GM18505 (cell line): Measurements from ENCODE around the gene UBR4.

Experiments used
- ATAC-seq: cut with Tn5 transposase; IDR thresholded peaks from one replicate; pipeline ENCODE4 v1.9.1; 2021; ENCODE audit not compliant: unreplicated experiment
- POLR2A ChIP-seq: IDR thresholded peaks from 4 replicates; pipeline ENCODE4 v1.6.1; 2011; ENCODE audit warnings: borderline replicate concordance; ENCODE audit not compliant: insufficient read depth, insufficient read length; ENCODE audit errors: extremely low read depth

The UBR4 gene

DNA sequence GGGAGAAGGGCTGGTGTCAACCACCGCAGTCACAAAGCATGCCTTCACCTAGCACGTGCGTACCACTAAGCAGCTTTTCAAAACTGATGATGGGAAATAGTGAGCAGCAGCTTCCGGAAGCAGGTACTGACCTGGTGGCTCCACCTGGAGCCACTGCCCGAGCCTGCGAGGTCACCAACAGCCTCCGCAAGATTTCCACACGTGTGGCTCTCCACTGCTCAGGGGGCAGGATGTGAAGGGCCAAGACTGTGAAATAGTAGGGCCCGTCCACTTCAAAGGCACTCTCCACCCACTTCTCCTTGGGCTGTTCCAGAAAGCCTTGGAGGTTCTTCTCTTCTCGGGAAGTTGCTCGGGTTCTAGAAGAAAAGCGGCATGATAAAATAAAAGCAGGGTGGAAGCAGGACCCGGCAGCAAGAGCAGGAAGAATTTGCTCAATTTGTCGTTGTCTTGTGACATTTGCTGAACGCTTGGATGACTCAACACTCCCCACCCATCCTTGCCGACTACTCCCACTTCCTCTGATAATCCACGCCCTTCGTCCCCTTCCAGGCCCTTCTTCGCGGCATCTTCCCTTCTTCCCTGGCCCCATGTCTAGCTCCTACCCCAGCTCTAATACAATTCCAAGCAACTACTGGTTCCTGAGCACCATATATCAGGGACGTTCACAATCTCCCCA is 128.7 kb downstream of the UBR4 start:
- ATAC-seq: no peak
- no peak for TF ChIP-seq POLR2A

DNA sequence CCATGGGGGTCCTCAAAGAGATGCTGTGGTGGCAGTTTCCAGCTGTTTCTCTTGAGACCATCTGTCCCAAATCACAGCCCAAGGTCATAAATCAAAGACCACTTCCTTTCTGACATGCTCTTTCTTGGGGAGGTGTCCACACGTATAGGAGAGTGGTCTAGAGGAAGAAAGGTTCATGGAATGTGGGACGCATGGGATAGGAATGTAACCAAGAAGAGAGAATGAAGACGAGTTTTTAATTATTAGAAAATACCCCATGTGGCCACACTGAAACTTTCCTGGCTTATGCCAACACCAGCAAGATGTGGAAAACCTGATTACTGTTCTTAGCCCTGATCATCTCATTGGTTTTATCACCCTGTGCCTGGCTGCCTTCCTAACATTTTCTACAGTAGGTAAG is 129.3 kb downstream of the UBR4 start:
- ATAC-seq: no peak
- TF ChIP-seq POLR2A: no peak

DNA sequence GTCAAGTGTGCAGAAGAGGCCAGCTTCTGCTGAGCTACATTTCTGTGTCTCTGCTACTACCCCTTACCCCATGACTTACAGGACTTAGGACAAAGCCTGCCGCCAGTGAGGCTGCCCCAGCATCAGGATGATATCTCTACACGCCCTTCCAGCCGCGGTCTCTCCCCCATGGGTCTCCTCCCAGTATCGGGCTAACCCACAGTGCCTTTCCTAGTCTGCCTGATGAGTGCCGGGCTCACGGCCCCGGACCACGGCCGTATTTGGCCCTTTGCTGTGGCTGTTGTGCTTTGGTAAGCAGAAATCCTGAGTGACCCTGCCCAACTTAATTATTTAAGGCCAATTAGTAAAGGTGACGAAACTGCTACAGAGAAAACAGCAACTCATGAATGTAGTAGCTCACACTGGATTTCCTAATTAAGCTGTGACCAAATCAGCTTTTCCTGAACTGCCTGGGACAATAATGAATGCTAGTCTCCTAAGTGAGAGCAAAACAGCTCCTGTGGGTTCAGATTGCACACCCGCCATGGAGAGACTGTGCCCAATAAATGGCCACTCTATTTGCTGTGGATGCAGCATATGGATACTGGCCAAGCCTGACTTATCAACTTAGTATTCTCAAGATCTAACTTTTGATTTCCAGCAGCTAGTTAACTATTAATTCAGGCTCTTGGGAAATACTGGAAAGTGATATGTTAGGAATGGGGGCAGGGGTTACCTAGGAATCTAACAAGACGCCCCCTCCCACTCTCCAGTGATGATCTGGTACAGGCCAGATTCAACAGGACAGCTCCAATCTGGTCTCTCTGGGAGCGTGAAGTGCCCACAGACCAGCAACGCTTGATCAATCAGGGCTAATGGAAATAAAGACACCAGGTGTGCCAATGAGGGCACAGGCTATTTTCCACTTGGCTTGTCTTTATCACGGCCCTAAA is 130.3 kb downstream of the UBR4 start:
- TF ChIP-seq POLR2A: no peak
- ATAC-seq: no peak

DNA sequence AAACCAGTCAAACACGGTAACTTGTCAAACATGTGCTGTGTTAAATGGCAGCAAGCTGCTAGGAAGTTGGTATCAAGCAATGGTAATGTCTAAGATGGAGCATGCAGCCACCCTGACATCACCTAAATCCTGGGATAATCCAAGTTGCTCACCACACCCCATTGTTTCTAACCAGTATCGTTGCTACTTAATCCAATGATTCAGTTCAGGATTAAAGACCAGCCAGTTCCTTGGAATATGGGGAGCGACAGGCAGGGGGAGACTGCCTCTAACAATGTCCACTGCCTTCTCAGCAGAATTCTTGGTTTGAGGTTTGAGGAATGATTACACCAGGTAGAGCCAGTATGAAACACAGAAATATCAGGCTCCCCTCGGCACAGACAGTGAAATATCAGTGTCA is 131.5 kb downstream of the UBR4 start:
- ATAC-seq: no peak
- TF ChIP-seq POLR2A: no peak

DNA sequence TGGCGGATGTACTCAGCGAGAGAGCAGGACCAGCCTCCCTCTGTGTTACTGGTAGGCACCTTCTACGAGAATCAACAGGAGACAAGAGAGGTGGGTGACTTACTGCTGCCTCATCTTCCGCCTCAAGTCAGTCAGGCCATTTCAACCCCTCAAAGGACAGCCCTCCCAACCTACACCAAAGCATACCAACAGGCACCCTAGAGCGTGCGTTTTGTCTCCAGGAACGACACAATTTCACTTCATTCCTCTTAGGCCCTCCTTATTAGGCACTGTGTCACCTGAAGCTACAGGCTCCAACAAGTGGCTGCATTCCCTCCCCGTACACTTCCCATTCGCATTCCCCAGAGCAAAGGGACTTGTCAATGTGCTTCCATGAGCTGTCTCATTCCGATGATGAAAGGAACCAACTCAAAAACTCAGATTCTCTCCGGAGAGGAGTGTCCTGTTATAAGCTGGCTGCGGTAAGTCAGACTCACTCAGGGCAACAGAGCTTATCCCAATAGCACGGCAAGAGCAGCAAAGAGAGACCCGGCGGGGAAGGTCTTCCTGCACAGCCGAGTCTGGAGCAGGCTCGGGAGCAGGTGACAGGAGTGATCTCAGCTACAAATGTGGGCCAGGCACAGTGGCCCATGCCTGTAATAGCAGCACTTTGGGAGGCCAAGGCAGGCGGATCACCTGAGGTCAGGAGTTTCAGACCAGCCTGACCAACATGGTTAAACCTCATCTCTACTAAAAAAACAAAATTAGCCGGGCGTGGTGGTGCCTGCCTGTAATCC is 133.0 kb downstream of the UBR4 start:
- no peak for TF ChIP-seq POLR2A

DNA sequence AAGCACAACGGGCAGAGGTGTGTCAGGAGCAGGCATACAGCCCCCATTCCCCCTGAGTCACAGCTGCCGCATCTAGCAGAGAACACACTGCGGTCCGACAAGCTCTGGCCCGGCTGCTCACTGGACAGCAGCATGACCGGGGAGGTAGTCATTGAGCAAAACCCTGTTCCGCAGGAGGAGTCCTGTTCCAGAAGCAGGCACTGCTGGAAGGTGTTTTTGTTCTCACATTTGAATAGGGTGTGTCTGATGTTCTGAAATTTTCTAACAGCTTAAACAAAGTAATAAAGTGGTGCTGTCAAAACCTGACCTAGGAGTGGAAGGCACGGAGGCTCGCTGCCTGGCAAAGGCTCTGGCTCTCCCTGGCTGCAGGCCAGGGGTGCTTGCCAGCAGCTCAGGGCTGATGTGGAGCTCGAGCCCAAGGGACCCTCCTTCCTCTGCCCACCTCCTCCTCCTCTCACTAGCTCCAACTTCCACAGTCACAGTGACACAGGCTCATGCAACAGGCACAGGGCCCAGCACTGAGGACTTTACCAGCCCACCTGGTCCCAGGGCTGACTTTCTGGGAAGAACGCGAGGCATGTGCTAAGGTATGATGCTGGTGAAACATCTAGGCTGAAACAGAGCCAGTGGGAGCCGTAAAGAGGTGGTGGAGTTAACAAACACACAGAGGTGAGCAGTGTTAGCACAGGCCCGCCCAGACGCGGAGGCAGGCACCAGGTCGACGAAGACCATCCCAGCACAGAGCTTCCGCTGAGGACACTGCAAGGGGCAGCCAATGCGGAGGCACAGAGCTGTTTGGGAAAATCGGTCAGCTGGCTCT is 135.0 kb downstream of the UBR4 start:
- ATAC-seq: no peak
- TF ChIP-seq POLR2A: no peak

More for the DNA sequence above, 133.0 kb downstream of the UBR4 start:
- no peak for ATAC-seq

DNA sequence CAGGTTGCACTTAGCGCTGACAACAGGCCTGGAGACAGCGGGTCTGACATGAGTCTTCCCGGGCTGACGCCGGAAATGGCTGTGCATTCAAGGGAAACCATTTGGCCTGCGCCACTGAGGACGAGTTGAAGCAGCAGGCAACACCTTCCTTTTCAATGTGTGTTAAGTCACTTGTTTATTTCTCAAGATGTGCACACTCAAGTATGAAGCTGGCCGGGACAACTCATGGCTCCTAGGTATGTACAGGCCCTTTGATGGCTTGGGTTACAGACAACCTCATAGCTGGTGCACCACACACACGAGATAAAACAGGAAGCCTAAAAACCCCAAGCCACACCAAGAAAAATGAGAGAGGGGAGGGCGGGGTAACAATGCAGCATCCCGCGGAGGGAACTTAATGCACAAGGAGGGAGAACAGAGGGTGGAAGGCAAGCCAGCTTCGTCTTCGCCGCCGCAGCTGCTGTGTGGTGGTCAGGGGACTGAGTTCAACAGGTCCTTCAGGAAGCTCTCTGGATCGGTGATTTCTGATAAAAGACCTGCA is 135.6 kb downstream of the UBR4 start:
- TF ChIP-seq POLR2A: no peak
- ATAC-seq: no peak

DNA sequence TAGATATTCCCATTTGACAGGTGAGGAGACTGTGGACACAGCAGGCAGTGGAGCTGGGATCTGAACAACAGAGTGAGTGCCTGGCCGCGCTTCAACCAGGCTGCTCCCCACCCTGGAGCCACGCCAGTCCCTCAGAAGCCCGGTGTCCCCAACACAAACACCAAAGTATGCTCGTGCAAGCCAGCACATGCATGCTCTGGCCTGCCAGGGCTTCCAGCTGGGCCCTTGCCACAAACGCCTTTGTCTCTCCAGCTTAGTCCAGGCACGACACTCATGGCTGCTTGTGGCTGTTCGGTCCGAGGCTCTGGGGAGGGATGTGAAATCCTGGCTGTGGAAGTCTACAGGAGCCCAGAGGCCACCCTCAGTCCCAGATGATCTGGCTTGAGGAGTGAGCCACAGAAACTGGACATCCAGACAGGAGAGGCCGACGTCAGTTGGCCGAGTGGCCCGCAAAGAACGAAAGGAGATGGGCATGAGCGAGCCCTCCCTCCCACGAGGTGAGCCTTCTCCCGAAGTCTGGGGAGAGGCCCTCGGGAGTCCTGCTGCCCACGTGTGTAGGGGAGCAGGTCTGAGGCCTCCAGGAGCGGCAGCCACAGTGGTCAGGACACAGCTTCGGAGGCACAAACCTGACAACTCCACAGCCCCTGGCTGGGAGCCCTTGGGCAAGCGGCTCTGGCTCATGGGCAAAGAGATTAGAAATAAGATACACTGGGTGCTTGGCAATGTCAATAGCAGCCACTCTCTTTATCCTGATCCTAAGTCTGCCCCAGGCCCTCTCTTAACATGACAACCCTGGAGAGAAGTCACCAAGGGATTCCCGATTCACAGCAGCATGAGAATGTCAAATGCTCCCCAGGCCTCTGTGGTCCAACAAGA is 136.5 kb downstream of the UBR4 start:
- peak; percentile 21 for TF ChIP-seq POLR2A
- ATAC-seq: no peak

DNA sequence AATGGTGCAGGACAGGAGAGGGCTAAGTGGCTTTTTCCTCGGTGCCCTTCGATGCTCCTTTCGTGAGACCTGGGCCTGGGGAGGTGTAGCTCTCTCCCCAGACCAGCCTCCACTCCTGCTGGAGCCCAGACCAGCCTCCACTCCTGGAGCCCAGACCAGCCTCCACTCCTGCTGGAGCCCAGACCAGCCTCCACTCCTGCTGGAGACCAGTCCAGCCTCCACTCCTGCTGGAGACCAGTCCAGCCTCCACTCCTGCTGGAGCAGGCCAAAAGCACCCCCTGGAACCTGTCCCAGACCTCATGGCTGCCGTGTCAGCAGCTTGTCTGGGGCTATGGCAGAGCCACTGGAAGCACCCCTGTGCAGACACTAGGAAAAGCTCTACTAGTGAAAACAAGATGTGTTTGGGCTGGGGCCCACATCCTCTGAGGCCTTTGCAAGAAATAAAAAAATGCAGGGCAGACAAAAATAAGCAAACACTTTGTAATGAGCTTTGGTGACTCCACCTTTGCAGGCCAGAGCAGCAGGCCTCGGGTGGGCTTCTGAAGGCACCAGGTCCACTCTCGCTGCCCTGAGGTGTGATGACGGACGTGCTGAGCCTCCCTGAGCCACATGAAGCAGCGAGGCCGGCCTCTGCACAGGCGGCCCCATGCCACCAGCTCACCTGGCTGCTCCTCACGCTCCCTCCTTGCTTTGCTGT is 137.6 kb downstream of the UBR4 start:
- no peak for TF ChIP-seq POLR2A
- no peak for ATAC-seq

DNA sequence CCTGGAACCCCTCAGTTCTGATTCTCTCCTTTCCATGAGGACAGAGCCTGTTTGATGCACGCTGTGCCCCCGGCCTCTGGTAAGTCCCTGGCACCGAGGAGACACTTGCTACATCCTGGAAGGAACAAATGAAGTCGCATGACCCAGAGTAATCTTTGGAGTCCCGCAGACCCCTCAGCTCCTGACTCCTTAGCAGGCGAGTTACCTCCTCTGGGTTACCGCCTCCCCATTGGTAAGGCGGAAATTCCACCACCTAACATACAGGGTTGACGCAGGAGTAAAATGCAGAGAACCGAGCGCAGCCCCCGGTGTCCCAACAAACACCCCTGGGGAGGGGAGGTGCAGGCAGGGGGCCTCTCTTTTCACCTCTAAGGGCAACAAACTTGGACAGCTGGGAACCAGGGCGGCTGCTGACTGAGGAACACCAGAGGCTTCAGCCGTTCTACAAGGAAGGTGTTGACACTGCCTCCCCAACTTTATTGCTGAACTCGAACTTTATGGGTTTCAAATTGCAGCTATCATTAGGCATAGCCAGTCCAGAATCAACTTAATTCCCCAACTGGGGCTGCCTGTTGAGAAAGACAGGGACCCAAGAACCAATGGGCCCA is 138.3 kb downstream of the UBR4 start:
- no peak for TF ChIP-seq POLR2A
- no peak for ATAC-seq
